ENCODE results near the gene FFAR2.
A peak's percentile ranks its signal among the peaks of the same experiment; 100 is the strongest.

The FFAR2 gene

DNA sequence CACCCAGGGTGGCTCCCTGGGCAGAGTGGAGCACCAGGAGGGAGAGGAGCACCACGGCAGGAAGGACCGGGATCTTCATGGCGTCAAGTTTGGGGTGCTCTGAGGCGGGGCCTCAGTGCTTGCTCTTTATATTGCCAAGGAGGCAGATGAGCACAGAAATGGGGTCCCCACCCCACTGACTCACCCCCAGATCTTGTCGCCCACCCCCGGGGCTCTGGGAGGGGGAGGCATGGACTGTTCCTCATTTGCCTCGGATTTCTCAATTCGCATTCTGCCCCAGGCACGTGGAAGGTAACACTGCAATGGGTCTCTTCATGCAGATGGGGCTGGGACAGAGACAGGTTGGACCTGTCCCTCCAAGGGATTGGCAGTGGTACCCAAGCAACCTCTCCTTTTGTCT is 42.3 kb downstream of the FFAR2 start, which contains the start of gene KRTDAP:
TSS of gene KRTDAP (minus strand) at position 101 of the 400 bp plus-strand sequence. CDS start at position 79, 22 bp downstream.
- TF ChIP-seq, protein P1, sequence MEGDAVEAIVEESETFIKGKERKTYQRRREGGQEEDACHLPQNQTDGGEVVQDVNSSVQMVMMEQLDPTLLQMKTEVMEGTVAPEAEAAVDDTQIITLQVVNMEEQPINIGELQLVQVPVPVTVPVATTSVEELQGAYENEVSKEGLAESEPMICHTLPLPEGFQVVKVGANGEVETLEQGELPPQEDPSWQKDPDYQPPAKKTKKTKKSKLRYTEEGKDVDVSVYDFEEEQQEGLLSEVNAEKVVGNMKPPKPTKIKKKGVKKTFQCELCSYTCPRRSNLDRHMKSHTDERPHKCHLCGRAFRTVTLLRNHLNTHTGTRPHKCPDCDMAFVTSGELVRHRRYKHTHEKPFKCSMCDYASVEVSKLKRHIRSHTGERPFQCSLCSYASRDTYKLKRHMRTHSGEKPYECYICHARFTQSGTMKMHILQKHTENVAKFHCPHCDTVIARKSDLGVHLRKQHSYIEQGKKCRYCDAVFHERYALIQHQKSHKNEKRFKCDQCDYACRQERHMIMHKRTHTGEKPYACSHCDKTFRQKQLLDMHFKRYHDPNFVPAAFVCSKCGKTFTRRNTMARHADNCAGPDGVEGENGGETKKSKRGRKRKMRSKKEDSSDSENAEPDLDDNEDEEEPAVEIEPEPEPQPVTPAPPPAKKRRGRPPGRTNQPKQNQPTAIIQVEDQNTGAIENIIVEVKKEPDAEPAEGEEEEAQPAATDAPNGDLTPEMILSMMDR (IDR thresholded peaks at IDR 0.05; ENCODE audit: borderline replicate concordance, control extremely low read depth, extremely low read depth, insufficient read depth, missing control alignments), result no peak
- in situ Hi-C loops (cut with MboI; ENCODE audit: low sequenced_read_pairs, unreplicated experiment), result loop anchor here (10.0 kb wide), 1 partner anchor 136 kb away; the partner anchor contains the start of gene FFAR3

DNA sequence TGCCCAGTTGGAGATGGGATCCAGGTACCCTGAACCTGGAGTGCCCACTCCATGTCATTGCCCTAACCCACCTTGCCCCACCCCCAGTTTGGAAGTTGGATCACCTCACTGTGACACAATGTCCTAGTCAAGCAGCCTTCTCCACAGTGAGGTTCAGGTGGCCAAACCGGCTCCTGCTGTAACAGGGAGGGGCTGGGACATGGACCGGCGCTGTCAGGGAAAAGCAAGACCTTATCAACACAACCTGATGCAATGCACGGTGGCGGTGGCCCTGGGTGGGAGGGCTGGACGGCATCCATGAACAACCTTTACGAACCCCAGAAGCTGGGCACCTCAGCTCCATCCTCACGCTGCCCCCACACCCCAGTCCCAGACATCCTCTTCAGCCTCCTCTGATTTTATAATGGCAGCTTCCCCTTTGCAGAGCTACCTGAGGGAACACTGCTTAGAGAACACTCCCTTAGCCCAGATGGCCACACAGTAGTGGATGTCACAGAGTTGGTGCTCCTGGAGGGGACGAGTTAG is 43.8 kb downstream of the FFAR2 start:
- TF ChIP-seq, protein P1 (IDR thresholded peaks at IDR 0.05; ENCODE audit: borderline replicate concordance, control extremely low read depth, extremely low read depth, insufficient read depth, missing control alignments), result no peak
- DNase-seq (ENCODE audit: low spot score), result no peak
- in situ Hi-C loops (cut with MboI; ENCODE audit: low sequenced_read_pairs, unreplicated experiment), result loop anchor here (10.0 kb wide), 1 partner anchor 137 kb away; the partner anchor contains the start of gene FFAR3

More for the DNA sequence above, 42.3 kb downstream of the FFAR2 start, which contains the start of gene KRTDAP:
- no peak for DNase-seq (ENCODE audit: low spot score)

DNA sequence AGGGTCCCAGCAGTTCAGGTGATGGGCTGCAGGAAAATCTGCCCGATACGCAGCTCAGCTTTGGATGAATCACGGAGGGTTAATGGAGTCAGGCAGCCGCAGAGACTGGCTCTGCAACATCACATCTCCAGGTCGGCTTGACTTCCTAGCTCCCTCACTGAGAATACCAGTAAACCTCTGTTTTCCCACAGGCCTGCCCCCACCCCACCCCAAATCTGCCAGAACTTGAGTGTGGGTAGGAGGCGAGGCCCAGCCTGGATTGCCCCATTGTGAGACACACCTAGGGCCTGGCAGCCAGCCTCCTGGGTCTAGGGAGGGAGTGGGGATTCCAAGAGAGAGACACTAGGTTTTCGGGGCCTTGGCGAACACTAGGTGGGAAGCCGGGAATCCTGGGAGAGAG is 45.9 kb downstream of the FFAR2 start:
- DNase-seq (ENCODE audit: low spot score), result no peak
- in situ Hi-C loops (cut with MboI; ENCODE audit: low sequenced_read_pairs, unreplicated experiment), result loop anchor here (10.0 kb wide), 1 partner anchor 139 kb away; the partner anchor contains the start of gene FFAR3
- TF ChIP-seq, protein P1 (IDR thresholded peaks at IDR 0.05; ENCODE audit: borderline replicate concordance, control extremely low read depth, extremely low read depth, insufficient read depth, missing control alignments), result no peak

DNA sequence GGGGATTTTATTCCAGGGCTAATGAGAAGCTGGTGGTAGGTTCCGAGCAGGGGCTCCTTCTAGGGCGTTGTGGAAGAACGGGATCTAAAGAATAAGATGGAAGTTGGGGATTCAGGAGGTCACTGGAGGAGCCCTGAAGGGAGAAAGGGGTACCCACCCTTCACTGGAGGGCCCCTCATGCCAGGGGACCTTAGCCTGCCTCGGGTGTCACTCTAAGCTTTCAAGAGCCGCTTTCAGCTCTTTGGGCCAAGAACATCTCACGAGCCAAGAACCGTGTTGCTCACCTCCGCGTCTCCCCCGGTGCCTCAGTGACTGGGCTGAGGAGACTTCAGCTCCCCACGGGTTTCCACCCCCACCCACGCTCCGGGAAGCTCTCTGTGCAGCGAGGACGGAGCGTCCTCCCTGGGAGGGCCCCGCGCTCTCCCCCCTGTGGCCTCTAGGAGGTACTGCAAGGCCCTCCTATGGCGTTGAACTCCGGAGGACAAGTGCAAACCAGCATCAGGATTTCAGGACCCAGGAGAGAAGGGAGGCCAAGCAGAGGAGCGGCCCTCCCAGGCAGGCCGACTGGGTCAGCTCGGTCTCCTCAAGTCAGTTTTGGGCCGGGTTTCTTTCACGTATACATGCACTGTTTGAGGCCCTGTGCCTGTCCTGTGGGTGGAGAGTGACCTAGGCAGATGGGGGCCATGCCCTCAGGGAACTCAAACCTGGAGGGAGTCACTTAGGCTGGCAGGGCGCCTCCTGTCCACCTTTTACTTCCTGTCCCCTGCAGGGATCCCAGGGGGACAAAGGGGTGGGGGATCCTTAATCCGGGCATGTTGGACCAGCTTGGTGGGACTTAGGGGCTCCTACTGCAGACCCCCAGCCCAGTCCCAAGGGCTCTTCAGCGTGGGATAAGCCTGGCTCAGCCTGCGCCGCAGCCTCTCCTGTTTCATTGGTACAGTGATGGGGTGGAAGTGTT is 47.3 kb downstream of the FFAR2 start:
- in situ Hi-C loops (cut with MboI; ENCODE audit: low sequenced_read_pairs, unreplicated experiment), result loop anchor here (10.0 kb wide), 1 partner anchor 141 kb away; the partner anchor contains the start of gene FFAR3
- TF ChIP-seq, protein P1 (IDR thresholded peaks at IDR 0.05; ENCODE audit: borderline replicate concordance, control extremely low read depth, extremely low read depth, insufficient read depth, missing control alignments), result peak; percentile 96
- peak; percentile 92 for DNase-seq (ENCODE audit: low spot score)

DNA sequence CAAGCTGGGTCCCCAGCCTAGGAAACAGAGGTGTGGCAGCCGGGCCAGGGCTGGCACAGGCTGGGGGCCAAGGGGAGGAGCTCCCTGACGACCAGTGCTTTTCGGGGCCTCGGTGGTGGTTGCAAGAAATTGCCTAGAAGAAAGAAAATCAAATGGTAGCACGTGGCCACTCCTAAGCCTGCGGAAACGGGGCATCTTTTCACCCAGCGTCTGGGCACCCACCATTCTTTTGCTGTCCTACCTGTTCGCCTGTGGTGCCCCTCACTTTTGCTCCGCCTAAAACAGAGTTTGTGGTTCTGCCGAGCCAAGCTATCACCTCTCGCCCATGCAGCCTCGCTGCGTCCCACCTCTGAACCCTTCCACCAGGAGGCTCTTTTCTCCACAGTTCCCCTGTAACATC is 49.3 kb downstream of the FFAR2 start:
- DNase-seq (ENCODE audit: low spot score), result no peak
- in situ Hi-C loops (cut with MboI; ENCODE audit: low sequenced_read_pairs, unreplicated experiment), result loop anchor here (10.0 kb wide), 1 partner anchor 143 kb away; the partner anchor contains the start of gene FFAR3
- TF ChIP-seq, protein P1 (IDR thresholded peaks at IDR 0.05; ENCODE audit: borderline replicate concordance, control extremely low read depth, extremely low read depth, insufficient read depth, missing control alignments), result no peak

DNA sequence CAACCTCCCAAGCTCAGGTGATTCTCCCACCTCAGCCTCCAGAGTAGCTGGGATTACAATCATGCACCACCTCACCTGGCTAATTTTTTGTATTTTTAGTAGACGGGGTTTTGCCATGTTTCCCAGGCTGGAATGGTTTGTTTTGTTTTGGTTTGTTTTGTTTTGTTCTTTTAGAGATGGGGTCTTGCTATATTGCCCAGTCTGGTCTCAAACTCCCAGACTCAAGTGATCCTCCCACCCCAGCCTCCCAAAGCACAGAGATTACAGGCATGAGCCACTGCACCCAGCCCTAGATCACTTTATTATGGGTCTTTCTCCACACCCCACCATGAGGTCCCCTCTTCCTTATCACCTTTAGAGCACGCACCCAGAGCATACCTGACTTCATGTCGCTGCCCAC is 50.2 kb downstream of the FFAR2 start:
- in situ Hi-C loops (cut with MboI; ENCODE audit: low sequenced_read_pairs, unreplicated experiment), result loop anchor here (10.0 kb wide), 1 partner anchor 143 kb away; the partner anchor contains the start of gene FFAR3
- no peak for DNase-seq (ENCODE audit: low spot score)
- TF ChIP-seq, protein P1 (IDR thresholded peaks at IDR 0.05; ENCODE audit: borderline replicate concordance, control extremely low read depth, extremely low read depth, insufficient read depth, missing control alignments), result no peak
